ENCODE measurements around the gene CREB1.

Gene CREB1

DNA sequence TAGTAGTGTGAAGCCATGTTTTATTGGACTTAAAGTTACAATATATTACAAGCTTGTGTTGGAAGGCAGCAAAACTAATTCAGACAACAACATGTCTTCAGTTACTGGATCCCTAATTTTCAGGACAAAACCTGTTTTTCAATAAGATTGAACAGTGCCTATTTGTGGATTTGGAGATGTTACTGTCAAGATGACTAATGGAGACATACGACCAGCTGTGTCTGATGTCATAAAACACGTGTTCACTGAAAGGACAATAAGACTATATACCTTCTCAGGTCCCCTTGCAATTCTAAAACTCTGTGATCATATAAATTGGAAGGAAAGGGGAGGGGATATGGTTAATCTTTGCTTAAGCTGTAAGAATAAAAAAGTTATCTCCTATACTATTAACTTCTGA is 73.7 kb downstream of the CREB1 start:
- no peaks in the 10 kb centered on the region for H3K27me3 ChIP-seq (ENCODE audit: insufficient read depth, poor library complexity, severe bottlenecking)
- no peak for TF ChIP-seq SPI1 (IDR thresholded peaks at IDR 0.05; ENCODE audit: borderline replicate concordance, low read depth)
- TF ChIP-seq, protein P1, sequence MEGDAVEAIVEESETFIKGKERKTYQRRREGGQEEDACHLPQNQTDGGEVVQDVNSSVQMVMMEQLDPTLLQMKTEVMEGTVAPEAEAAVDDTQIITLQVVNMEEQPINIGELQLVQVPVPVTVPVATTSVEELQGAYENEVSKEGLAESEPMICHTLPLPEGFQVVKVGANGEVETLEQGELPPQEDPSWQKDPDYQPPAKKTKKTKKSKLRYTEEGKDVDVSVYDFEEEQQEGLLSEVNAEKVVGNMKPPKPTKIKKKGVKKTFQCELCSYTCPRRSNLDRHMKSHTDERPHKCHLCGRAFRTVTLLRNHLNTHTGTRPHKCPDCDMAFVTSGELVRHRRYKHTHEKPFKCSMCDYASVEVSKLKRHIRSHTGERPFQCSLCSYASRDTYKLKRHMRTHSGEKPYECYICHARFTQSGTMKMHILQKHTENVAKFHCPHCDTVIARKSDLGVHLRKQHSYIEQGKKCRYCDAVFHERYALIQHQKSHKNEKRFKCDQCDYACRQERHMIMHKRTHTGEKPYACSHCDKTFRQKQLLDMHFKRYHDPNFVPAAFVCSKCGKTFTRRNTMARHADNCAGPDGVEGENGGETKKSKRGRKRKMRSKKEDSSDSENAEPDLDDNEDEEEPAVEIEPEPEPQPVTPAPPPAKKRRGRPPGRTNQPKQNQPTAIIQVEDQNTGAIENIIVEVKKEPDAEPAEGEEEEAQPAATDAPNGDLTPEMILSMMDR (IDR thresholded peaks at IDR 0.05; ENCODE audit: insufficient read depth, low read length) = no peak
- TF ChIP-seq, protein P2, sequence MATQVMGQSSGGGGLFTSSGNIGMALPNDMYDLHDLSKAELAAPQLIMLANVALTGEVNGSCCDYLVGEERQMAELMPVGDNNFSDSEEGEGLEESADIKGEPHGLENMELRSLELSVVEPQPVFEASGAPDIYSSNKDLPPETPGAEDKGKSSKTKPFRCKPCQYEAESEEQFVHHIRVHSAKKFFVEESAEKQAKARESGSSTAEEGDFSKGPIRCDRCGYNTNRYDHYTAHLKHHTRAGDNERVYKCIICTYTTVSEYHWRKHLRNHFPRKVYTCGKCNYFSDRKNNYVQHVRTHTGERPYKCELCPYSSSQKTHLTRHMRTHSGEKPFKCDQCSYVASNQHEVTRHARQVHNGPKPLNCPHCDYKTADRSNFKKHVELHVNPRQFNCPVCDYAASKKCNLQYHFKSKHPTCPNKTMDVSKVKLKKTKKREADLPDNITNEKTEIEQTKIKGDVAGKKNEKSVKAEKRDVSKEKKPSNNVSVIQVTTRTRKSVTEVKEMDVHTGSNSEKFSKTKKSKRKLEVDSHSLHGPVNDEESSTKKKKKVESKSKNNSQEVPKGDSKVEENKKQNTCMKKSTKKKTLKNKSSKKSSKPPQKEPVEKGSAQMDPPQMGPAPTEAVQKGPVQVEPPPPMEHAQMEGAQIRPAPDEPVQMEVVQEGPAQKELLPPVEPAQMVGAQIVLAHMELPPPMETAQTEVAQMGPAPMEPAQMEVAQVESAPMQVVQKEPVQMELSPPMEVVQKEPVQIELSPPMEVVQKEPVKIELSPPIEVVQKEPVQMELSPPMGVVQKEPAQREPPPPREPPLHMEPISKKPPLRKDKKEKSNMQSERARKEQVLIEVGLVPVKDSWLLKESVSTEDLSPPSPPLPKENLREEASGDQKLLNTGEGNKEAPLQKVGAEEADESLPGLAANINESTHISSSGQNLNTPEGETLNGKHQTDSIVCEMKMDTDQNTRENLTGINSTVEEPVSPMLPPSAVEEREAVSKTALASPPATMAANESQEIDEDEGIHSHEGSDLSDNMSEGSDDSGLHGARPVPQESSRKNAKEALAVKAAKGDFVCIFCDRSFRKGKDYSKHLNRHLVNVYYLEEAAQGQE (IDR thresholded peaks at IDR 0.05; ENCODE audit: insufficient replicate concordance, low read depth) = no peak
- TF ChIP-seq GABPA (IDR thresholded peaks at IDR 0.05; ENCODE audit: low read depth) = no peak
- TF ChIP-seq POLR2AphosphoS5 (IDR thresholded peaks at IDR 0.05; ENCODE audit: low read depth) = no peak
- H3K27ac ChIP-seq (replicated peaks) = no peak overlapping the region
- H3K4me3 ChIP-seq (replicated peaks; ENCODE audit: insufficient read depth, low read length) = no peak overlapping the region
- no peak for DNase-seq (ENCODE audit: low read depth in 1 of 2, low spot score in 1 of 2)

DNA sequence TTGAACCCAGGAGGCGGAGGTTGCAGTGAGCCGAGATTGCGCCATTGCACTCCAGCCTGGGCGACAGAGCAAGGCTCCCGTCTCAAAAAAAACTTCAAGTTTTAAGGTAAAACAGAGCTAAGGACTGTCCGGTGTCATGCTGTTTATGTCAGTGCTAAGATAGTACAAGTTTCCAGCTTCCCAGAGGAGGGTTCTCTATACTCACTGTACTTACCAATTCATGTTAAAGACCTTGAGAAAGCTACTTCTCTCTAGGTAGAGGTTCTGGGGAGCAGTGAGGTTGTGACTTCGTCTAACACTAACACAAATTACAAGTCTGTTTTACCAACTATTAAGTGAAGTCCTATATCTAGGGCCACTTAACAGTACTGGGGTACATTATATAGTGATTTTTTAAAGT is 76.6 kb downstream of the CREB1 start:
- TF ChIP-seq, protein P2 (IDR thresholded peaks at IDR 0.05; ENCODE audit: insufficient replicate concordance, low read depth) = no peak
- TF ChIP-seq, protein P1 (IDR thresholded peaks at IDR 0.05; ENCODE audit: insufficient read depth, low read length) = no peak
- TF ChIP-seq GABPA (IDR thresholded peaks at IDR 0.05; ENCODE audit: low read depth) (no peak), POLR2AphosphoS5 (IDR thresholded peaks at IDR 0.05; ENCODE audit: low read depth) (no peak), SPI1 (IDR thresholded peaks at IDR 0.05; ENCODE audit: borderline replicate concordance, low read depth) (no peak)
- Histone ChIP-seq H3K4me3 (replicated peaks; ENCODE audit: insufficient read depth, low read length) (no peak overlapping the region), H3K27me3 (ENCODE audit: insufficient read depth, poor library complexity, severe bottlenecking) (no peaks in the 10 kb centered on the region), H3K27ac (replicated peaks) (no peak overlapping the region)
- DNase-seq (ENCODE audit: low read depth in 1 of 2, low spot score in 1 of 2) = no peak

DNA sequence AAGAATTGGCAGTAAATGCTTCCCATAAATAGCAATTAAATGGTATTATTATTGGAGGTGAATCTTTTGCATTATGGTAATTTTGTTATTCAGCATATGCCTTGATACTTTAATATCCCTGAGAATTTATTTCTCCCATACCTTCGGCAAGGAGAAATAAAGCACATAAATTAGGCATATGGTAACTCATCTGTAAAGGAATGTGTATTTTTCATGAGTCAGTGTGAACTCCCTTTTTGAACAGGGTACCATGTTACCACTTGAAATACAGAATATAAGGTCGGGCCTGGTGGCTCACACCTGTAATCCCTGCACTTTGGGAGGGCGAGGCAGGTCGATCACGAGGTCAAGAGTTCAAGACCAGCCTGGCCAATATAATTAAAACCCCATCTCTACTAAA is 77.1 kb downstream of the CREB1 start:
- Histone ChIP-seq H3K4me3 (replicated peaks; ENCODE audit: insufficient read depth, low read length) (no peak overlapping the region), H3K27me3 (ENCODE audit: insufficient read depth, poor library complexity, severe bottlenecking) (no peaks in the 10 kb centered on the region), H3K27ac (replicated peaks) (no peak overlapping the region)
- TF ChIP-seq, protein P1 (IDR thresholded peaks at IDR 0.05; ENCODE audit: insufficient read depth, low read length) = no peak
- TF ChIP-seq, protein P2 (IDR thresholded peaks at IDR 0.05; ENCODE audit: insufficient replicate concordance, low read depth) = no peak
- TF ChIP-seq POLR2AphosphoS5 (IDR thresholded peaks at IDR 0.05; ENCODE audit: low read depth) = no peak
- TF ChIP-seq GABPA (IDR thresholded peaks at IDR 0.05; ENCODE audit: low read depth) = no peak
- TF ChIP-seq SPI1 (IDR thresholded peaks at IDR 0.05; ENCODE audit: borderline replicate concordance, low read depth) = no peak
- no peak for DNase-seq (ENCODE audit: low read depth in 1 of 2, low spot score in 1 of 2)
